Hepatocyte (in vitro differentiated cells): ENCODE measurements around the gene MPLKIP. TPM values are rescaled to one million over a fixed set of nuclear protein-coding genes. Genes with fewer than 3 reads are reported as not detected.
A peak's percentile ranks its signal among the peaks of the same experiment; 100 is the strongest.

Source experiments
- DNase-seq: peaks from one replicate; pipeline ENCODE4 v3.0.0-alpha.2; 2016; ENCODE audit warnings: low spot score
- H2AFZ ChIP-seq: fragments of 200-600 bp; sonication (generic); 2 replicates; pipeline ENCODE4 v1.6.0; 2016; ENCODE audit warnings: antibody characterized with exemption, mild to moderate bottlenecking
- H3K27ac ChIP-seq: fragments of 200-600 bp; sonication (generic); 2 replicates; pipeline ENCODE4 v1.5.1; 2016; ENCODE audit warnings: mild to moderate bottlenecking
- H3K27me3 ChIP-seq: fragments of 200-600 bp; sonication (generic); 2 replicates; pipeline ENCODE4 v1.6.1; 2016
- H3K36me3 ChIP-seq: fragments of 200-600 bp; sonication (generic); replicated peaks from 2 replicates; pipeline ENCODE4 v1.5.1; 2016; ENCODE audit warnings: low read depth; ENCODE audit not compliant: insufficient read depth
- H3K4me1 ChIP-seq: fragments of 200-600 bp; sonication (generic); 2 replicates; pipeline ENCODE4 v1.5.1; 2016; ENCODE audit warnings: mild to moderate bottlenecking, moderate library complexity; ENCODE audit not compliant: insufficient read depth
- H3K4me2 ChIP-seq: fragments of 200-600 bp; sonication (generic); 2 replicates; pipeline ENCODE4 v1.6.0; 2016
- H3K4me3 ChIP-seq: fragments of 200-600 bp; sonication (generic); 2 replicates; pipeline ENCODE4 v1.5.1; 2016; ENCODE audit warnings: mild to moderate bottlenecking
- H3K79me2 ChIP-seq: fragments of 200-600 bp; sonication (generic); 2 replicates; pipeline ENCODE4 v1.6.0; 2017; ENCODE audit warnings: mild to moderate bottlenecking
- H3K9me2 ChIP-seq: fragments of 200-600 bp; sonication (generic); replicated peaks from 2 replicates; pipeline ENCODE4 v1.6.0; 2017; ENCODE audit warnings: mild to moderate bottlenecking; ENCODE audit not compliant: insufficient read depth
- H3K9me3 ChIP-seq: fragments of 200-600 bp; sonication (generic); 2 replicates; pipeline ENCODE4 v1.5.1; 2016; ENCODE audit warnings: low read depth, mild to moderate bottlenecking
- H4K20me1 ChIP-seq: fragments of 200-600 bp; sonication (generic); 2 replicates; pipeline ENCODE4 v1.6.0; 2016; ENCODE audit warnings: mild to moderate bottlenecking; ENCODE audit not compliant: insufficient read depth, poor library complexity, severe bottlenecking
- EZH2 ChIP-seq: fragments of 200-600 bp; sonication (generic); IDR thresholded peaks from 2 replicates; pipeline ENCODE4 v1.6.1; 2016; ENCODE audit warnings: antibody characterized with exemption, mild to moderate bottlenecking, borderline replicate concordance
- EZH2phosphoT487 ChIP-seq: fragments of 200-600 bp; sonication (generic); IDR thresholded peaks from one replicate; pipeline ENCODE4 v1.6.1; 2018; ENCODE audit warnings: antibody characterized with exemption, mild to moderate bottlenecking, low read depth, moderate library complexity; ENCODE audit not compliant: unreplicated experiment, severe bottlenecking
- WGBS: methylation state at CpG from one replicate; pipeline ENCODE4 v1.1.6; 2016; ENCODE audit warnings: low lambda C conversion rate; ENCODE audit errors: missing lambda C conversion rate; 5-methylcytosine and 5-hydroxymethylcytosine counted together
- polyA plus RNA-seq: library from polyadenylated mRNA; unstranded; fragments of >200 nt; fragmentation: Nextera tagmentation; extraction: Ambion mirVana; gene quantifications from 2 replicates; pipeline ENCODE4 v1.2.1, GENCODE V29; 2016
- total RNA-seq: library from RNA; depleted of rRNA; stranded (reverse); fragments of >200 nt; gene quantifications from 2 replicates; pipeline ENCODE4 v1.2.3, GENCODE V29; 2014
- TF ChIP-seq, protein P1 (sequence below): fragments of 200-600 bp; sonication (generic); IDR thresholded peaks from 2 replicates; pipeline ENCODE4 v1.5.1; 2016; ENCODE audit warnings: antibody characterized with exemption, mild to moderate bottlenecking; ENCODE audit not compliant: poor library complexity

Gene MPLKIP
- total and polyA plus RNA-seq, 2 experiments from 2014 or later, result 42.5 to 70.9 TPM

DNA sequence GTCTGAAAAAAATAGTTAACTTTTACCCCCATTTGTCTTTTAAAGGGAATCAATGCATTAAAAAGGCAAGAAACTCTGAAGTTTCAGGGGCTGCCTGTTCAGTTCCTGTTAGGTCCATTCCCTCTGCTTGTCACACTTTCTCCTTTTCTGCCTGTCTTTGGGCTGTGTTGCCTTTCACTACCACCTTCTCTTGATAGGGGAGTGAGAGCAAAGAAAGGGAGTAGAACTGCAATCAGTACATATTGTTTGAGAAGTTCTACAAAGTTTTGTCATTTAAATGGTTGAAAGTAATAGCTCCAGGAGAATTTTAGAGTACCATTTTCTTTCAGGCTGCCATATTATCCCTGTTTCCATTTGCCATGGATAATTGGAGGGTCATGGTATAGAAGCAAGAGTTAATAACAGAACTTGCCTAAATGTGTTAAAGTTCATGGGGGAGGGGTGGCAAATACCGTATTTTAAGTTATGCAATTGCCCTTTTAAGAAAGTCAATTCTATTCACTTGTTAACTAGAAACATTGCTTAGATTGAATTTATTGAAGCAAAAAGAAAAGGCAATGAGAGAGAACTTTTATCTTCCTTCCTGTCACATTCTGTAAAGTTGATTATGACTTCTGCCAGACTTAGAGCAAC, 38.6 kb downstream of the MPLKIP start:
- H3K4me2 ChIP-seq, result no peak overlapping the region
- peaks cover 6% of the 10 kb centered on the region for H3K79me2 ChIP-seq
- no peak overlapping the region for H2AFZ ChIP-seq
- H3K27ac ChIP-seq, result peak overlapping the region; percentile 21
- H4K20me1 ChIP-seq, result no peaks in the 10 kb centered on the region
- TF ChIP-seq EZH2 (no peak), EZH2phosphoT487 (no peak)
- TF ChIP-seq, protein P1, sequence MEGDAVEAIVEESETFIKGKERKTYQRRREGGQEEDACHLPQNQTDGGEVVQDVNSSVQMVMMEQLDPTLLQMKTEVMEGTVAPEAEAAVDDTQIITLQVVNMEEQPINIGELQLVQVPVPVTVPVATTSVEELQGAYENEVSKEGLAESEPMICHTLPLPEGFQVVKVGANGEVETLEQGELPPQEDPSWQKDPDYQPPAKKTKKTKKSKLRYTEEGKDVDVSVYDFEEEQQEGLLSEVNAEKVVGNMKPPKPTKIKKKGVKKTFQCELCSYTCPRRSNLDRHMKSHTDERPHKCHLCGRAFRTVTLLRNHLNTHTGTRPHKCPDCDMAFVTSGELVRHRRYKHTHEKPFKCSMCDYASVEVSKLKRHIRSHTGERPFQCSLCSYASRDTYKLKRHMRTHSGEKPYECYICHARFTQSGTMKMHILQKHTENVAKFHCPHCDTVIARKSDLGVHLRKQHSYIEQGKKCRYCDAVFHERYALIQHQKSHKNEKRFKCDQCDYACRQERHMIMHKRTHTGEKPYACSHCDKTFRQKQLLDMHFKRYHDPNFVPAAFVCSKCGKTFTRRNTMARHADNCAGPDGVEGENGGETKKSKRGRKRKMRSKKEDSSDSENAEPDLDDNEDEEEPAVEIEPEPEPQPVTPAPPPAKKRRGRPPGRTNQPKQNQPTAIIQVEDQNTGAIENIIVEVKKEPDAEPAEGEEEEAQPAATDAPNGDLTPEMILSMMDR, result no peak
- no peaks in the 10 kb centered on the region for H3K36me3 ChIP-seq
- no peak for DNase-seq
- H3K27me3 ChIP-seq, result no peaks in the 10 kb centered on the region
- no peaks in the 10 kb centered on the region for H3K9me2 ChIP-seq
- no peak overlapping the region for H3K4me3 ChIP-seq
- no peaks in the 10 kb centered on the region for H3K9me3 ChIP-seq
- WGBS, result 38% methylated on average over 1 of the region's 1 CpG
- H3K4me1 ChIP-seq, result peaks cover 3% of the 10 kb centered on the region

DNA sequence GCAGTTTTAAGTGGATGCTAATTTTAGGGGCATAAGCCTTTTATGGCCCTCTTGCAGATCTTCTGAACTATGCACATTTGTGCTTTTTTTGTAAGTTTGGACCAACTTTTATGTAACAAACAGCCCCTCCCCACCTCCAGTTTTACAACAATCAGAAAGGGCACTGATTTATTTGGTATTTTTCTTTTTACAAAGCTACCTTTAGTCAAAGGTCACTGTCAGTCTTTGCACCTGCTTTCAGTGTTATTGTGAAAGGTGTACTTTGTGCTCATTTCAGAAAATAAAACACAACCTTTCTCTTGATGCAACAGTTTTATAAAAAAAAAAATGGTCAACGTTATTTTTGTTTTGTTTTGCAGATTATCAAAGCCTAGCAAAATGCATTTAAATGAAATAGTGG, 39.2 kb downstream of the MPLKIP start:
- no peaks in the 10 kb centered on the region for H3K27me3 ChIP-seq
- no peak overlapping the region for H3K4me3 ChIP-seq
- peaks cover 6% of the 10 kb centered on the region for H3K79me2 ChIP-seq
- H3K9me3 ChIP-seq, result no peaks in the 10 kb centered on the region
- no peaks in the 10 kb centered on the region for H4K20me1 ChIP-seq
- peaks cover 3% of the 10 kb centered on the region for H3K4me1 ChIP-seq
- DNase-seq, result no peak
- no peaks in the 10 kb centered on the region for H3K36me3 ChIP-seq
- no peak overlapping the region for H3K4me2 ChIP-seq
- no peak for TF ChIP-seq EZH2
- WGBS, result 44% methylated on average over 1 of the region's 1 CpG
- H2AFZ ChIP-seq, result no peak overlapping the region
- no peaks in the 10 kb centered on the region for H3K9me2 ChIP-seq
- no peak overlapping the region for H3K27ac ChIP-seq

DNA sequence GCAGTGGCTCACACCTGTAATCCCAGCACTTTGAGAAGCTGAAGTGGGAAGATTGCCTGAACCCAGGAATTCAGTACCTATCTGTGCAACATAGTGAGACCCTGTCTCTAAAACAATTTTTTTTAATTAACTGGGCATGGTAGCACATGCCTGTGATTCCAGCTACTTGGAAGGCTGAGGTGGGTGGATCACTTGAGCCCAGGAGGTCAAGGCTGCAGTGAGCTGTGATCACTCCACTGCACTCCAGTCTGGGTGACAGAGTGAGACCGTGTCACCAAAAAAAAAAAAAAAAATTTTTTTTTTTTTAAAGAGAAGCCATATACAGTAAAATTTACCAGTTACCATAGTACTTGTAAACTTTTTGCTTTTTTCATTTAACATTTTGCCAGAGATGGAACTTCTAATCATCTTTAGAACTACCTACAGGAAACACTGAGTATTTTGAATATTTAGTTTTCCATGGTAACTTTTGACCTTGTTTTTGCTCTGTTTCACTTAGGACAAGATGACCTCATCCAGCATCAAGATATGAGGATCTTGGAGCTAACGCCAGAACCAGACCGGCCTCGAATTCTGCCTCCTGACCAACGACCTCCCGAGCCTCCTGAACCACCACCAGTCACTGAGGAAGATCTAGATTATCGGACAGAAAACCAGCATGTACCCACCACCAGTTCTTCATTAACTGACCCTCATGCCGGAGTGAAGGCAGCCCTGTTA, 40.6 kb downstream of the MPLKIP start:
- no peak for DNase-seq
- H3K9me3 ChIP-seq, result no peaks in the 10 kb centered on the region
- H3K27me3 ChIP-seq, result no peaks in the 10 kb centered on the region
- H3K4me2 ChIP-seq, result no peak overlapping the region
- no peaks in the 10 kb centered on the region for H3K9me2 ChIP-seq
- no peaks in the 10 kb centered on the region for H4K20me1 ChIP-seq
- TF ChIP-seq EZH2phosphoT487, result no peak
- TF ChIP-seq, protein P1, result no peak
- no peak for TF ChIP-seq EZH2
- H3K4me3 ChIP-seq, result no peak overlapping the region
- H2AFZ ChIP-seq, result no peak overlapping the region
- H3K4me1 ChIP-seq, result peaks cover 3% of the 10 kb centered on the region
- H3K27ac ChIP-seq, result no peak overlapping the region
- H3K79me2 ChIP-seq, result peaks cover 6% of the 10 kb centered on the region
- 87% methylated on average over 8 of the region's 8 CpGs for WGBS
- H3K36me3 ChIP-seq, result no peaks in the 10 kb centered on the region

DNA sequence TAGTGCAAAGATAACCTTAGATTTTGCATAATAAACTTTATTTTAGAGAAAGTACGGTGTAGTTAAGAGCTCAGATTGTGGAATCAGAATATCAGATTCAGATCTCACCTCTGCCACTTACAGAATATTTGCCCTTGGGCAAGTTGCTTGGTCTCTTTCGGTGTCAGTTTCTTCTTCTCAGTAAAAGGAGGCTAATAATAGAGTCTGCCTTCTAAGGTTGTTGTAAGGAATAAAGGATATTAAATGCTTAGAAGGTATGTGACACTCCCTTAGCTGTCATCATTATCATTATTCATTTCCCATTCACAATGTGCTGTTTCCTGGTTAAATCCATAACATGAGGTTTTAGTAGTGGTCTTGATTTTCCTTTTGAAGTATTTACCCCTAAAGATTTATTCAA, 42.2 kb downstream of the MPLKIP start:
- Histone ChIP-seq H3K27me3 (no peaks in the 10 kb centered on the region), H4K20me1 (no peaks in the 10 kb centered on the region), H3K79me2 (peaks cover 3% of the 10 kb centered on the region), H3K4me2 (no peak overlapping the region), H3K4me3 (no peak overlapping the region), H3K36me3 (no peaks in the 10 kb centered on the region), H3K9me2 (no peaks in the 10 kb centered on the region), H3K27ac (no peak overlapping the region), H2AFZ (no peak overlapping the region), H3K4me1 (no peaks in the 10 kb centered on the region), H3K9me3 (no peaks in the 10 kb centered on the region)
- 90% methylated on average over 2 of the region's 2 CpGs for WGBS
- TF ChIP-seq EZH2phosphoT487, result no peak
- TF ChIP-seq, protein P1, result no peak
- TF ChIP-seq EZH2, result no peak
- no peak for DNase-seq
